Measurements from ENCODE around the gene C1orf94.

The C1orf94 gene

DNA sequence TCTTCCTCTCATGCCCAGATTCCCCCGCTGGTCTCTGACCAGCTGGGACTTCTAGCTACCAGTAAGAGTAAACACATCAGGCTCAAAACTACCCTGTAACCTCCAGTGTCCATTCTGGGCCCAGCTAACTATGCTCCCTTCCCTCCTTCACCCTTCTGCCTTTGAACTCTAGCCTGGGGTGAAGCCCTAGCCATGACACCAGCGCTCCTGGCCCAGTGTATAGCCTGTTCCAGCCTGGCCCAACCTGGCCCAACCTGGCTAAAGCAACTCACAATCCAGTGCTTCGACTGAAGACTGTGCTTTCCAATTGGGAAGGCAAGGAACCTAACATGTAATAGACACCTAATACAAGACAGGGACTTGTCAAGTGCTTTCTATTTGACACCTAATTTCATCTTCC lies 39.3 kb upstream of the C1orf94 start:
- H3K9me3 ChIP-seq (ENCODE audit: control insufficient read depth, low read length), result no peaks in the 10 kb centered on the region
- H4K91ac ChIP-seq (ENCODE audit: low read length), result no peak overlapping the region
- H3K36me3 ChIP-seq (ENCODE audit: control insufficient read depth in 1 of 2, insufficient read depth in 2 of 2, low read depth in 1 of 2, low read length in 2 of 2), result no peaks in the 10 kb centered on the region
- H3K27me3 ChIP-seq (ENCODE audit: control insufficient read depth in 1 of 2, insufficient read depth in 1 of 2, low read length in 2 of 2), result no peaks in the 10 kb centered on the region
- no peaks in the 10 kb centered on the region for H3K4me1 ChIP-seq (ENCODE audit: control insufficient read depth, insufficient read depth, low read depth, low read length)
- H3K4me2 ChIP-seq (ENCODE audit: low read length, poor library complexity, severe bottlenecking), result no peak overlapping the region
- H2BK15ac ChIP-seq (ENCODE audit: low read depth, poor library complexity, severe bottlenecking), result no peak overlapping the region
- no peak overlapping the region for H3K4ac ChIP-seq (ENCODE audit: low read depth in 1 of 2, low read length in 2 of 2)
- DNase-seq, result no peak
- no peak overlapping the region for H2BK12ac ChIP-seq (ENCODE audit: low read length in 2 of 2)
- no peak overlapping the region for H3K23ac ChIP-seq (ENCODE audit: low read length in 2 of 2)
- no peak overlapping the region for H3K14ac ChIP-seq (ENCODE audit: low read length in 2 of 2)
- H3K9ac ChIP-seq (ENCODE audit: low read length), result no peak overlapping the region
- H3K18ac ChIP-seq (ENCODE audit: low read depth in 1 of 2, low read length in 2 of 2), result no peak overlapping the region
- no peaks in the 10 kb centered on the region for H3K79me1 ChIP-seq (replicated peaks; ENCODE audit: low read length, poor library complexity, severe bottlenecking)
- H3K4me3 ChIP-seq (ENCODE audit: insufficient read depth in 1 of 2, low read depth in 1 of 2, low read length in 2 of 2), result no peak overlapping the region
- H2AK5ac ChIP-seq (ENCODE audit: low read length, severe bottlenecking), result no peak overlapping the region
- H3K27ac ChIP-seq (ENCODE audit: low read length, poor library complexity, severe bottlenecking), result no peak overlapping the region
- H4K8ac ChIP-seq (ENCODE audit: low read length), result no peak overlapping the region
- H2BK5ac ChIP-seq (ENCODE audit: low read depth, low read length, poor library complexity, severe bottlenecking), result no peak overlapping the region
- no peak overlapping the region for H2AFZ ChIP-seq (ENCODE audit: low read depth, low read length)
- 35% methylated on average over 3 of the region's 3 CpGs for WGBS
- H2BK120ac ChIP-seq (ENCODE audit: low read depth, low read length), result no peak overlapping the region

- WGBS, result 65% methylated on average over 6 of the region's 7 CpGs
- H3K4me2 ChIP-seq (ENCODE audit: low read length, poor library complexity, severe bottlenecking), result no peak overlapping the region
- no peak overlapping the region for H2AK5ac ChIP-seq (ENCODE audit: low read length, severe bottlenecking)
- no peak overlapping the region for H2BK120ac ChIP-seq (ENCODE audit: low read depth, low read length)
- H3K4me1 ChIP-seq (ENCODE audit: control insufficient read depth, insufficient read depth, low read depth, low read length), result no peaks in the 10 kb centered on the region
- H3K79me1 ChIP-seq (replicated peaks; ENCODE audit: low read length, poor library complexity, severe bottlenecking), result no peaks in the 10 kb centered on the region
- H3K14ac ChIP-seq (ENCODE audit: low read length in 2 of 2), result no peak overlapping the region
- no peak overlapping the region for H2AFZ ChIP-seq (ENCODE audit: low read depth, low read length)
- DNase-seq, result no peak
- H3K23ac ChIP-seq (ENCODE audit: low read length in 2 of 2), result no peak overlapping the region
- H2BK12ac ChIP-seq (ENCODE audit: low read length in 2 of 2), result no peak overlapping the region
- H3K36me3 ChIP-seq (ENCODE audit: control insufficient read depth in 1 of 2, insufficient read depth in 2 of 2, low read depth in 1 of 2, low read length in 2 of 2), result no peaks in the 10 kb centered on the region
- no peak overlapping the region for H3K9ac ChIP-seq (ENCODE audit: low read length)
- H2BK15ac ChIP-seq (ENCODE audit: low read depth, poor library complexity, severe bottlenecking), result no peak overlapping the region
- H3K27ac ChIP-seq (ENCODE audit: low read length, poor library complexity, severe bottlenecking), result no peak overlapping the region
- H3K4me3 ChIP-seq (ENCODE audit: insufficient read depth in 1 of 2, low read depth in 1 of 2, low read length in 2 of 2), result no peak overlapping the region
- no peak overlapping the region for H3K4ac ChIP-seq (ENCODE audit: low read depth in 1 of 2, low read length in 2 of 2)
- no peak overlapping the region for H3K18ac ChIP-seq (ENCODE audit: low read depth in 1 of 2, low read length in 2 of 2)
- no peak overlapping the region for H4K91ac ChIP-seq (ENCODE audit: low read length)
- no peak overlapping the region for H2BK5ac ChIP-seq (ENCODE audit: low read depth, low read length, poor library complexity, severe bottlenecking)
- H3K9me3 ChIP-seq (ENCODE audit: control insufficient read depth, low read length), result no peaks in the 10 kb centered on the region
- H3K27me3 ChIP-seq (ENCODE audit: control insufficient read depth in 1 of 2, insufficient read depth in 1 of 2, low read length in 2 of 2), result no peaks in the 10 kb centered on the region
- H4K8ac ChIP-seq (ENCODE audit: low read length), result no peak overlapping the region
Measured at GRCh38 chr1:34140011-34140676, 36.6 kb upstream of the C1orf94 start.

DNA sequence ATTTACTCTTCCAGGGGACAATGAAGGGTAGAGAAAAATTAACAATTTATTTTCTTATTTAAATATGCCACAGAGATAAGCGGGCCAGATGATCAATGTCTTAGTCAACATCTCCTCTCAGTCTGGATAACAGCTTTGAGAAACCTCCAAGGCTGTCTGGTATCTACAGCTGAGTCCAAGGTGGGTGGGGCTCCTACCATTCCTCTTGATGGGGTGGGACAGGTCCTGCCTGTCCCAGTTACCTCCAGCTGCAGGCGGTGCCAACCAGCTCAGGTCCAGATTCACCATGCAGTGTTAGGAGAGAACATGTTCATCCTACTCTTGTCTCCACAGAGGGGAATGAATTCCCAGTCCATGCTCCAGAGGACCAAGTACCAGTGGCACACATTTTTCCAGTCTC lies 32.7 kb upstream of the C1orf94 start:
- Histone ChIP-seq H3K9me3 (ENCODE audit: control insufficient read depth, low read length) (no peaks in the 10 kb centered on the region), H3K9ac (ENCODE audit: low read length) (no peak overlapping the region), H2AK5ac (ENCODE audit: low read length, severe bottlenecking) (no peak overlapping the region), H3K4ac (ENCODE audit: low read depth in 1 of 2, low read length in 2 of 2) (no peak overlapping the region), H3K79me1 (replicated peaks; ENCODE audit: low read length, poor library complexity, severe bottlenecking) (no peaks in the 10 kb centered on the region), H2AFZ (ENCODE audit: low read depth, low read length) (no peak overlapping the region), H3K18ac (ENCODE audit: low read depth in 1 of 2, low read length in 2 of 2) (no peak overlapping the region), H3K27ac (ENCODE audit: low read length, poor library complexity, severe bottlenecking) (no peak overlapping the region), H2BK15ac (ENCODE audit: low read depth, poor library complexity, severe bottlenecking) (no peak overlapping the region), H2BK5ac (ENCODE audit: low read depth, low read length, poor library complexity, severe bottlenecking) (no peak overlapping the region), H3K23ac (ENCODE audit: low read length in 2 of 2) (no peak overlapping the region), H4K8ac (ENCODE audit: low read length) (no peak overlapping the region), H2BK12ac (ENCODE audit: low read length in 2 of 2) (no peak overlapping the region), H3K4me3 (ENCODE audit: insufficient read depth in 1 of 2, low read depth in 1 of 2, low read length in 2 of 2) (no peak overlapping the region), H4K91ac (ENCODE audit: low read length) (no peak overlapping the region), H3K4me1 (ENCODE audit: control insufficient read depth, insufficient read depth, low read depth, low read length) (no peaks in the 10 kb centered on the region), H3K14ac (ENCODE audit: low read length in 2 of 2) (no peak overlapping the region), H3K36me3 (ENCODE audit: control insufficient read depth in 1 of 2, insufficient read depth in 2 of 2, low read depth in 1 of 2, low read length in 2 of 2) (no peaks in the 10 kb centered on the region), H2BK120ac (ENCODE audit: low read depth, low read length) (no peak overlapping the region), H3K27me3 (ENCODE audit: control insufficient read depth in 1 of 2, insufficient read depth in 1 of 2, low read length in 2 of 2) (no peaks in the 10 kb centered on the region), H3K4me2 (ENCODE audit: low read length, poor library complexity, severe bottlenecking) (no peak overlapping the region)
- 76% methylated on average over 2 of the region's 2 CpGs for WGBS
- DNase-seq, result no peak

GRCh38 chr1:34144766-34145165 lies 31.9 kb upstream of the C1orf94 start:
- Histone ChIP-seq H3K27me3 (ENCODE audit: control insufficient read depth in 1 of 2, insufficient read depth in 1 of 2, low read length in 2 of 2) (no peaks in the 10 kb centered on the region), H3K18ac (ENCODE audit: low read depth in 1 of 2, low read length in 2 of 2) (no peak overlapping the region), H3K14ac (ENCODE audit: low read length in 2 of 2) (no peak overlapping the region), H3K9ac (ENCODE audit: low read length) (no peak overlapping the region), H3K27ac (ENCODE audit: low read length, poor library complexity, severe bottlenecking) (no peak overlapping the region), H3K9me3 (ENCODE audit: control insufficient read depth, low read length) (no peaks in the 10 kb centered on the region), H3K4ac (ENCODE audit: low read depth in 1 of 2, low read length in 2 of 2) (no peak overlapping the region), H2BK15ac (ENCODE audit: low read depth, poor library complexity, severe bottlenecking) (no peak overlapping the region), H3K4me2 (ENCODE audit: low read length, poor library complexity, severe bottlenecking) (no peak overlapping the region), H3K4me3 (ENCODE audit: insufficient read depth in 1 of 2, low read depth in 1 of 2, low read length in 2 of 2) (no peak overlapping the region), H4K8ac (ENCODE audit: low read length) (no peak overlapping the region), H2BK120ac (ENCODE audit: low read depth, low read length) (no peak overlapping the region), H4K91ac (ENCODE audit: low read length) (no peak overlapping the region), H2AK5ac (ENCODE audit: low read length, severe bottlenecking) (no peak overlapping the region), H3K36me3 (ENCODE audit: control insufficient read depth in 1 of 2, insufficient read depth in 2 of 2, low read depth in 1 of 2, low read length in 2 of 2) (no peaks in the 10 kb centered on the region), H3K4me1 (ENCODE audit: control insufficient read depth, insufficient read depth, low read depth, low read length) (no peaks in the 10 kb centered on the region), H2BK12ac (ENCODE audit: low read length in 2 of 2) (no peak overlapping the region), H2AFZ (ENCODE audit: low read depth, low read length) (no peak overlapping the region), H3K79me1 (replicated peaks; ENCODE audit: low read length, poor library complexity, severe bottlenecking) (no peaks in the 10 kb centered on the region), H3K23ac (ENCODE audit: low read length in 2 of 2) (no peak overlapping the region), H2BK5ac (ENCODE audit: low read depth, low read length, poor library complexity, severe bottlenecking) (no peak overlapping the region)
- no peak for DNase-seq
- 84% methylated on average over 6 of the region's 6 CpGs for WGBS

Data from mesenchymal stem cell (in vitro differentiated cells and primary cell).